Stimulated activated effector memory CD8-positive, alpha-beta T cell treated with anti-CD3 and anti-CD28 coated beads, Interleukin-12 subunit alpha, Interleukin-12 subunit beta, amount 100 ng/mL, for 72 hours (primary cell): ENCODE results near the gene TAS1R3.

Experiments used
- ATAC-seq: fragments of 150-1000 bp; cut with Tn5 transposase; 2 replicates; pipeline ENCODE4 v1.10.0; 2021
- DNase-seq, 2 donors: peaks; one replicate each; pipeline ENCODE4 v3.0.0; 2021 to 2022; ENCODE audit warnings: low spot score in 2 of 2
- H3K27ac Mint-ChIP-seq: one replicate; pipeline ENCODE4 v1.8.0; 2022; ENCODE audit warnings: mild to moderate bottlenecking, mixed read lengths
- H3K36me3 Mint-ChIP-seq: one replicate; pipeline ENCODE4 v1.8.0; 2022; ENCODE audit warnings: mild to moderate bottlenecking, mixed read lengths
- H3K4me1 Mint-ChIP-seq: one replicate; pipeline ENCODE4 v1.8.0; 2022; ENCODE audit warnings: mixed read lengths
- H3K4me3 Mint-ChIP-seq: one replicate; pipeline ENCODE4 v1.8.0; 2022; ENCODE audit warnings: mild to moderate bottlenecking, mixed read lengths
- H3K9me3 Mint-ChIP-seq: one replicate; pipeline ENCODE4 v1.8.0; 2022; ENCODE audit warnings: mixed read lengths

Gene TAS1R3

DNA sequence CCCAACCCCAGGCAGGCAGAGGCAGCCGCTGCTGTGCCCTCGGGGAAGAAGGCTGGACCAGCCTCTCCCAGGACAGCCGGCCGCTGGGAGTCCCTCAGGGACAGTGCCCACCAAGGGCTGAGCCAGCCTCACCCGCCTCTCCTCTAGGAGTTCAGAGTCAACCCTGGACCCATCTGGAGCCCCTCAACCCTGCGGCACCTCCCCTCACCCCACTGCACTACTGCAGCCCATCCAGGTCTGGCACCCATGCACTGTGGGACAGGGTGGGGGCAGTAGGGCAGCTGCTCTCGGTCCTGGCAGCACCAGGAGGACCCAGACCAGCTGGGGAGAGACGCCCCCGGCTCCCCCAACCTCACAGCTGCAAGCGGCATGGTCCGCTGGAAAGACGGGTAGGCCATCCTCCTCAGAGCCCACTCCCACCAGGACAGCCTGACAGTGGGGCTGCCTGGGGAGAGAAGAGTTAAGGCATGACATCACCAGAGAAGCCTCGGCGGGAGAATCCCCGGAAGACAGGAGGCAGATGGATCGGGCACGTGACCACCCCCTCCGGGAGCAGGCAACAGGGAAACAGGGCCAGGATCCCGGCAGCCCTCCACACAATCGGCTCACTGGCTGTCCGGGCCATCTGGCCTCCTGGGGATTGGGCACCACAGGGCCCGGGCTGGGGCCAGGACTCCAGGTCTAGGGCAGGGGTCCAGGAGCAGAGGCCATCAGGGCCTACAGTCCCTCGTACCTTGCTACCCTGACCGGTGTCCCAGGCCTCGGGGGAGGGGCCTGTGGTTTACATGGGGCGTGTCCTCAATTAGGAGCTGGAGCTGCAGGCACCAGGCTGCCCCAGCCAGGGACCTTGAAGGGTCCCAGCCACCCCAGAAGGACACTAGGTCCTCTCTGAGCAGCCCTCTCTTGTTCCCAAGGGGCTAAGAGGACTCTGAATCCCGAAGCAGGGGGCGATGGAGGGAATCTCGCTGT, 26.5 kb upstream of the TAS1R3 start:
- ATAC-seq (no peak), DNase-seq (no peak)
- Mint-ChIP-seq H3K9me3 (no peaks in the 10 kb centered on the region), H3K4me3 (peak overlapping the region; percentile 78), H3K4me1 (peaks cover 29% of the 10 kb centered on the region), H3K36me3 (peaks cover 18% of the 10 kb centered on the region), H3K27ac (no peak overlapping the region)

- Mint-ChIP-seq H3K4me3 (peak overlapping the region; percentile 78), H3K27ac (peak overlapping the region; percentile 86), H3K4me1 (peaks cover 22% of the 10 kb centered on the region), H3K36me3 (peaks cover 27% of the 10 kb centered on the region), H3K9me3 (no peaks in the 10 kb centered on the region)
- DNase-seq: peak; percentile 46 to 81
- peak; percentile 52 for ATAC-seq
These were observed 25.6 kb upstream of the TAS1R3 start for GRCh38 chr1:1305300-1306069.

GRCh38 chr1:1306070-1306660, 24.9 kb upstream of the TAS1R3 start:
- peak overlapping the region; percentile 78 for H3K4me3 Mint-ChIP-seq
- DNase-seq (no peak), ATAC-seq (no peak)
- peaks cover 30% of the 10 kb centered on the region for H3K36me3 Mint-ChIP-seq
- H3K9me3 Mint-ChIP-seq: no peaks in the 10 kb centered on the region
- peak overlapping the region; percentile 86 for H3K27ac Mint-ChIP-seq
- H3K4me1 Mint-ChIP-seq: peaks cover 22% of the 10 kb centered on the region

GRCh38 chr1:1306661-1307260, 24.3 kb upstream of the TAS1R3 start:
- peak overlapping the region; percentile 86 for H3K27ac Mint-ChIP-seq
- DNase-seq: no peak
- peaks cover 30% of the 10 kb centered on the region for H3K36me3 Mint-ChIP-seq
- no peak for ATAC-seq
- no peaks in the 10 kb centered on the region for H3K9me3 Mint-ChIP-seq
- peak overlapping the region; percentile 78 for H3K4me3 Mint-ChIP-seq
- H3K4me1 Mint-ChIP-seq: peaks cover 22% of the 10 kb centered on the region

GRCh38 chr1:1307261-1307922, 23.7 kb upstream of the TAS1R3 start:
- ATAC-seq: no peak
- DNase-seq: peak in 1 of 2 donors; percentile 66
- Mint-ChIP-seq H3K4me1 (peaks cover 22% of the 10 kb centered on the region), H3K27ac (peak overlapping the region; percentile 86), H3K9me3 (no peaks in the 10 kb centered on the region), H3K4me3 (peak overlapping the region; percentile 78), H3K36me3 (peaks cover 30% of the 10 kb centered on the region)

DNA sequence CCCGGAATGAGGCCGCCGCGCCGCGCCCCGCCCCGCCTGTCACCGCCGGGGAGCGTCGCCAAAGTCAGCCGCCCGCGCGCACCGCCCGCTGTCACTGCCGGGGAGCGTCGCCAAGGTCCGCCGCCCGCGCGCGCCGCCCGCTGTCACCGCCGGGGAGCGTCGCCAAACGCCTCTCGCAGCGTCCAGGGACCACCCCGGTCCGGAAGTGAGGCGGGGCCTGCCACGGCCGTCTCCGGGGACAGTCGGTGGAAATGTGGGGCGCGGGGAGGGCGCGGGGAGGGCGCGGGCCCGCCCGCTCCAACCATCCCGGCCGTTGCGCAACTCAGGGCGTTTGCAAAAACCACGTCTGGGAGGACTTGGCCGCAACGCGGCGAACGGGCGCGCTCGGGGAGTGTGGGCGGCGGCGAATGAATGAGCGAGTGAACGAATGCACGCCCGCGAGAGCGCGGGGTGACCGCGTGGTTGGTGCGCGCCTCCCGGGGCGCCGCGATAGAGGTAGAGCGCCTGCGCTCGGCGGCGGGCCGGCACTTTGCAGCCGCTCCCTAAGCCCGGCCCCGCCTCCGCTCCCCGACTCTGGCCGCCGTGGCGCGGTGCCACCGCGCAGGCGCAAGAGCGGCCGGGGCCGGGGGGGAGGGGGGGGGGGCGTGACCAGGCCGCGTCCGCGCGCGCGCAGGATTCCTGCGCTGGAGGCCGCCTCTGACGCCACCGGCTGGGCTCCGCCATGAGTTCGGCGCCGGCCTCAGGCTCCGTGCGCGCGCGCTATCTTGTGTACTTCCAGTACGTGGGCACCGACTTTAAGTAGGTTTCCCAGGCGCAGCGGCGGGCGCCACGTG, 22.9 kb upstream of the TAS1R3 start, which contains the start of the genes ACAP3 and PUSL1:
TSS of gene ACAP3 (minus strand) at position 8 of the 833 bp plus-strand sequence. CDS start 115 bp downstream, outside the sequence.
TSS of gene PUSL1 (plus strand) at position 675 of the 833 bp plus-strand sequence. CDS start at position 722, 47 bp downstream.
- Mint-ChIP-seq H3K4me1 (peaks cover 22% of the 10 kb centered on the region), H3K27ac (peak within 1 kb of the TSS; percentile 86), H3K4me3 (peak within 1 kb of the TSS; percentile 78), H3K9me3 (no peaks in the 10 kb centered on the region), H3K36me3 (peaks cover 35% of the 10 kb centered on the region)
- ATAC-seq (peak; percentile 81), DNase-seq (peak; percentile 83 to 94)

DNA sequence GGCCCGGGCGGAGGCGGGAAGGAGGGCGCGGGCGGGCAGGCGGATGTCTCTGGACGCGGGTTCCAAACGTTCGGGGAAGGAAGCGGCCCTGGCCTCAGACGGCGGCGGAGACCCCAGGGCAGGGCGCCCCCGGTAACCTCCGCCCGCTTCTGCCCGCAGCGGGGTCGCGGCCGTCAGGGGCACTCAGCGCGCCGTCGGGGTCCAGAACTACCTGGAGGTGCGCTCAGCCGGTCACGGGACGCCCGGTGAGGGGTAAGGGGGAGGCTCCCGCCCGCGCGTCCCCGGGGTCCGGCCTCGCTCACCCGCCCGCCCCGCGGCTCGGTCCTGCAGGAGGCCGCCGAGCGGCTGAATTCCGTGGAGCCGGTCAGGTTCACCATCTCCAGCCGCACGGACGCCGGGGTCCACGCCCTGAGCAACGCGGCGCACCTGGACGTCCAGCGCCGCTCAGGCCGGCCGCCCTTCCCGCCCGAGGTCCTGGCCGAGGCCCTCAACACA, 22.3 kb upstream of the TAS1R3 start:
- DNase-seq: no peak
- Mint-ChIP-seq H3K9me3 (no peaks in the 10 kb centered on the region), H3K4me1 (peaks cover 26% of the 10 kb centered on the region), H3K27ac (peak overlapping the region; percentile 43), H3K36me3 (peaks cover 42% of the 10 kb centered on the region), H3K4me3 (peak overlapping the region; percentile 78)
- no peak for ATAC-seq

- ATAC-seq (no peak), DNase-seq (peak in 1 of 2 donors; percentile 67)
- H3K27ac Mint-ChIP-seq: peak overlapping the region; percentile 40
- peak overlapping the region; percentile 78 for H3K4me3 Mint-ChIP-seq
- peaks cover 49% of the 10 kb centered on the region for H3K36me3 Mint-ChIP-seq
- H3K9me3 Mint-ChIP-seq: no peaks in the 10 kb centered on the region
- peaks cover 26% of the 10 kb centered on the region for H3K4me1 Mint-ChIP-seq
These were observed 21.6 kb upstream of the TAS1R3 start for GRCh38 chr1:1309251-1310108.

GRCh38 chr1:1310109-1310385, 21.0 kb upstream of the TAS1R3 start:
- no peak for ATAC-seq
- H3K27ac Mint-ChIP-seq: peak overlapping the region; percentile 40
- peaks cover 55% of the 10 kb centered on the region for H3K36me3 Mint-ChIP-seq
- no peak for DNase-seq
- peak overlapping the region; percentile 78 for H3K4me3 Mint-ChIP-seq
- peaks cover 31% of the 10 kb centered on the region for H3K4me1 Mint-ChIP-seq
- no peaks in the 10 kb centered on the region for H3K9me3 Mint-ChIP-seq

DNA sequence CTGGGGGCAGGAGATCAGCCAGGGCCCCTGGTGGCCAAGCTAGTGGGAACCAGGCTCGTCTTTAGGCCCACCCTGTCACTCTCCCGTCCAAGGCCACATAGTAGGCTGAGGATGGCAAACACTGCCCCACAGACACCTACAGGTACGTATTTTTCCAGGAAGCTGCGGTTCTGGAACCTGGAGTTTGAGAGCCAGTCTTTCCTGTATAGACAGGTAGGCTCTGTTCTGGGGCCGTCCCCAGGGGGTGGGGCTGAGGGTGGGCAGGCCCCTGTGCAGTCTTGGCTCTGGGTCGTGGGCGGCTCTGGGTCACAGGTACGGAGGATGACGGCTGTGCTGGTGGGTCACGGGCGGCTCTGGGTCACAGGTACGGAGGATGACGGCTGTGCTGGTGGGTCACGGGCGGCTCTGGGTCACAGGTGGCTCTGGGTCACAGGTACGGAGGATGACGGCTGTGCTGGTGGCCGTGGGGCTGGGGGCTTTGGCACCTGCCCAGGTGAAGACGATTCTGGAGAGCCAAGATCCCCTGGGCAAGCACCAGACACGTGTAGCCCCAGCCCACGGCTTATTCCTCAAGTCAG, 20.5 kb upstream of the TAS1R3 start:
- Mint-ChIP-seq H3K9me3 (no peaks in the 10 kb centered on the region), H3K4me3 (peak overlapping the region; percentile 78), H3K4me1 (peaks cover 27% of the 10 kb centered on the region), H3K36me3 (peaks cover 60% of the 10 kb centered on the region), H3K27ac (no peak overlapping the region)
- no peak for ATAC-seq
- no peak for DNase-seq

DNA sequence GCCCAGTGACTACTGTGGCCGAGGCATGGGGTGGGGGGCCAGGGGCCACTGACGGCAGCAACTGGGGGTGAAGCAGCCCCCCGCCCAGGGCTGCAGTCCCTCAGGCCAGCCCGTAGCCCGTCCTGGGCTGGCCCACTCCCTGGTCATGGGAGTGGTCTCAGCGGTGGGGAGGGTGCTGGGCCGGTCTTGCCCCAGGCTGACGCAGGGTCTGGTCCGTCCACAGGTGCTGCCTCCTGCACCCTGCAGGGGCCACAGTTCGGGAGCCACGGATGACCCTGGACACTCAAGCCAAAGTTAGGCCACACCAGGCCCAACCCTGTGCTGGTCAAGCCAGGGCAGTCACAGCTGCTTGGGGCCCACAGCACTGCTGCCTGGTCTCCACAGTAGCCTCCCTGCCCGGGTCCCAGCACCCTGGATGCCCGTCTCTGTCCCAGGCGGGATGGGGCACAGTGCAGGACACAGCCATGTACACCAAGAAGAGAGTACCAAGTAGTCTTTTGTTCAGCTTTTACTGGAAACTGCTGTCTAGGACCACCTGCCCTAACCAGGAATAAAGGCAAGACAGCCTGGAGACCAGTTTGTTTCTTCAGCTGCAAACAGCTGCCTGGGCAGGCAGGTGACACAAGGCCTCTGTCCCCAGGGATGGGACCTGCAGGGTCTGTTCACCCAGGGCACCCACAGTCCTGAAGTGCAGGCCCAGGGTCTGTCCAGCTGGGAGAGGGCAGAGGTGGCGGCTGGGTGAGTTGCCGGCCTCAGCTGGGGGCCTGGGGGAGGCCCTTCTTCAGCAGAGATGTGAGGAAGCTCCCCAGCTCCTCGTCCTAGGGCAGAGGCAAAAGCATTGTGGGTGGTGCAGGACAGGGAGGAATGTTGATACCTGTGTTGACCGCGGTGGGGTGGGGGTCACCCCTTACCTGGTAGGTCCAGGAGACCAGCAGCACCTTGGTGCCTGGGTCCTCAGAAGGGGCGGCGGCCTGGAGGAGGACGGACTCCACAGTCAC, 19.7 kb upstream of the TAS1R3 start:
- H3K27ac Mint-ChIP-seq: no peak overlapping the region
- H3K4me1 Mint-ChIP-seq: peaks cover 19% of the 10 kb centered on the region

More for the DNA sequence above, 19.7 kb upstream of the TAS1R3 start:
- no peak overlapping the region for H3K4me3 Mint-ChIP-seq
- no peak for DNase-seq
- no peaks in the 10 kb centered on the region for H3K9me3 Mint-ChIP-seq
- ATAC-seq: no peak
- peaks cover 63% of the 10 kb centered on the region for H3K36me3 Mint-ChIP-seq
